Heart right ventricle (tissue), 16 donors: ENCODE results near the gene MYH7. TPM values are rescaled to one million over a fixed set of nuclear protein-coding genes. Genes with fewer than 3 reads are reported as not detected.

Source experiments
- ATAC-seq, 8 donors: fragments of 200-7000 bp; cut with Tn5 transposase; one replicate each; pipeline ENCODE4 v1.9.1; 2020; ENCODE audit warnings: mild to moderate bottlenecking in 8 of 8, moderate library complexity in 8 of 8, moderate number of reproducible peaks in 1 of 8
- DNase-seq, 2 donors: peaks; one replicate each; pipeline ENCODE4 v3.0.0-alpha.2; 2020
- H3K27ac ChIP-seq, 10 donors: fragments of 200-600 bp; sonication (generic) in 2 of 10; one replicate each; pipeline versions ENCODE4 v1.5.0 to v1.8.0; 2020 to 2022; ENCODE audit warnings: mild to moderate bottlenecking in 3 of 10
- H3K27me3 ChIP-seq, 7 donors: fragments of 200-600 bp; one replicate each; pipeline ENCODE4 v1.8.0; 2021 to 2022; ENCODE audit warnings: mild to moderate bottlenecking in 2 of 7
- H3K36me3 ChIP-seq, 9 donors: fragments of 200-600 bp; sonication (generic) in 1 of 9; one replicate each; pipeline versions ENCODE4 v1.5.0 to v1.8.0; 2020 to 2022; ENCODE audit warnings: mild to moderate bottlenecking in 2 of 9
- H3K4me1 ChIP-seq, 9 donors: fragments of 200-600 bp; sonication (generic) in 1 of 9; one replicate each; pipeline versions ENCODE4 v1.5.0 to v1.8.0; 2020 to 2022; ENCODE audit warnings: mild to moderate bottlenecking in 4 of 9
- H3K4me3 ChIP-seq, 10 donors: fragments of 200-600 bp; sonication (generic) in 2 of 10; one replicate each; pipeline versions ENCODE4 v1.5.0 to v1.8.0; 2020 to 2022; ENCODE audit warnings: mild to moderate bottlenecking in 7 of 10, moderate library complexity in 2 of 10
- H3K9me3 ChIP-seq, 11 donors: fragments of 200-600 bp in 10 of 11; sonication (generic) in 2 of 11; one replicate each; pipeline versions ENCODE4 v1.5.0 to v1.8.0; 2013 to 2022; ENCODE audit warnings: mild to moderate bottlenecking in 2 of 11, control low read depth in 1 of 11, moderate library complexity in 1 of 11
- WGBS, 2 donors: extraction: QIAGEN DNeasy Blood & Tissue Kit; methylation state at CpG; one replicate each; pipeline ENCODE4 v1.1.7; 2013; ENCODE audit warnings: inconsistent platforms in 1 of 2; 5-methylcytosine and 5-hydroxymethylcytosine counted together
- intact Hi-C, 10 donors: fragments of 100-400 bp; cut with DNase I; formaldehyde crosslinking; loops; one replicate each; pipeline versions ENCODE4 v1.11.1 to v1.14.2; 2022
- polyA plus RNA-seq, 2 donors: library from polyadenylated mRNA; stranded (reverse); fragments of 200-250 nt; gene quantifications; one replicate each; pipeline ENCODE4 v1.2.3, GENCODE V29; 2013
- total RNA-seq, 10 donors: library from RNA; stranded (reverse); fragmentation: NEBNext Ultra II Directional in 3 of 10; extraction: Animal tissue kit (Norgen Biotek cat#: 25700) in 3 of 10; gene quantifications; one replicate each; pipeline versions ENCODE4 v1.2.1 to v1.2.4, GENCODE V29; 2021 to 2023
- TF ChIP-seq, protein P1 (sequence below), 9 donors: fragments of 200-600 bp; sonication (generic) in 2 of 9; IDR thresholded peaks; one replicate each; pipeline versions ENCODE4 v1.5.0 to v1.8.0; 2021 to 2022; ENCODE audit warnings: antibody characterized with exemption in 9 of 9, mild to moderate bottlenecking in 5 of 9, moderate library complexity in 1 of 9
- donor health status: Arrhythmogenic right ventricular cardiomyopathy.
- donor health status: ischemic (EF 13 %, LVEDD 7.1; RV severe dilation, severe dysfunction).
- donor health status: healthy with polysubstance abuse.
- donor health status: DM: no; HTN: yes; CAD: no.
- donor health status: DM: no; HTN: no; CAD: no.
- donor health status: ischemic (EF 25% LVEDD 6.9; RV normal size, moderate dysfunction).
- donor health status: ischemic (EF 25% LVEDD 5.7; RV mildly dilated, moderate dysfunction).
- donor health status: healthy.
- donor health status: DM: yes; HTN: yes; CAD: no.
- donor health status: Ischemic cardiomyopathy.
- donor health status: ischemic (EF 35%, LVEDD 5.7; RV mildly dilated, moderate dysfunction).
- donor health status: nonischemic (EF 11% LVEDD 7.7; RV severe dilation, severe dysfunction).
- donor health status: DM: yes; HTN: yes; CAD: no.
- donor health status: PGD.
- donor health status: ischemic (EF 29% LVEDD 5.4; RV normal size, mild dysfunction).
- donor health status: nonischemic (EF 23%, LVEDD 6.1; RV moderate dilation, normal function).

The MYH7 gene
- total and polyA plus RNA-seq, 12 donors: 641 to 22,607 (median 18,940) TPM

DNA sequence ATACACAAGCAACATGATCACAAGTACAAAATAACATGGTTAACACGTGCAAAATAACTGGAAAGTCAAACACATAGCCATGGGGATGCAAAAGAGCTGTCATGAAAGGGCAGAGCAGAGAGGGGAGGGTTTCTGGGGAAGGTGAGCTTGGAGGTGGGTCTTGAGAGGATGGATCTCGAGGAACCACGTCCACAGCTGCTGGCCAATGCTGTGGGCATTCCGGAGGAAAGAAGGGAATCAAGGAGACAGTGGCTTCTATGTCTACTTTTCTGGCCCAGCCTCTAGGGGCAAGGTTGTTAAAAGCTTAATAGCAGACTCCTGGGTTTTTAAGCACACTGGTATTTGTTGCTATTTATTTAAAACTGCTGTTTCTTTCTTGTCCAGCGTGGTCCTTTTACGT lies 8.4 kb upstream of the MYH7 start:
- 32 to 53% methylated on average over 6 of the region's 6 CpGs for WGBS, 2 donors
- Histone ChIP-seq H3K36me3 (no peaks in the 10 kb centered on the region), H3K9me3 (no peaks in the 10 kb centered on the region), H3K4me3 (peak overlapping the region in 7 of 10 donors; percentile 12 to 46 (median 29)), H3K27ac (peak overlapping the region in 7 of 10 donors; percentile 79 to 96 (median 93)), H3K27me3 (no peaks in the 10 kb centered on the region), H3K4me1 (peaks cover 0 to 59% (median 30%) of the 10 kb centered on the region in 9 donors)
- intact Hi-C loops: loop anchor here in 3 of 10 donors (2.0 to 10.0 kb wide), 2 partner anchors 35 to 49 kb away; partner anchors contain the start of gene MYH6 (in 2 of the 3)
- peak in 3 of 8 donors; percentile 5 to 12 (median 10) for ATAC-seq
- TF ChIP-seq, protein P1, sequence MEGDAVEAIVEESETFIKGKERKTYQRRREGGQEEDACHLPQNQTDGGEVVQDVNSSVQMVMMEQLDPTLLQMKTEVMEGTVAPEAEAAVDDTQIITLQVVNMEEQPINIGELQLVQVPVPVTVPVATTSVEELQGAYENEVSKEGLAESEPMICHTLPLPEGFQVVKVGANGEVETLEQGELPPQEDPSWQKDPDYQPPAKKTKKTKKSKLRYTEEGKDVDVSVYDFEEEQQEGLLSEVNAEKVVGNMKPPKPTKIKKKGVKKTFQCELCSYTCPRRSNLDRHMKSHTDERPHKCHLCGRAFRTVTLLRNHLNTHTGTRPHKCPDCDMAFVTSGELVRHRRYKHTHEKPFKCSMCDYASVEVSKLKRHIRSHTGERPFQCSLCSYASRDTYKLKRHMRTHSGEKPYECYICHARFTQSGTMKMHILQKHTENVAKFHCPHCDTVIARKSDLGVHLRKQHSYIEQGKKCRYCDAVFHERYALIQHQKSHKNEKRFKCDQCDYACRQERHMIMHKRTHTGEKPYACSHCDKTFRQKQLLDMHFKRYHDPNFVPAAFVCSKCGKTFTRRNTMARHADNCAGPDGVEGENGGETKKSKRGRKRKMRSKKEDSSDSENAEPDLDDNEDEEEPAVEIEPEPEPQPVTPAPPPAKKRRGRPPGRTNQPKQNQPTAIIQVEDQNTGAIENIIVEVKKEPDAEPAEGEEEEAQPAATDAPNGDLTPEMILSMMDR (IDR thresholded peaks at IDR 0.05): no peak
- DNase-seq: no peak

DNA sequence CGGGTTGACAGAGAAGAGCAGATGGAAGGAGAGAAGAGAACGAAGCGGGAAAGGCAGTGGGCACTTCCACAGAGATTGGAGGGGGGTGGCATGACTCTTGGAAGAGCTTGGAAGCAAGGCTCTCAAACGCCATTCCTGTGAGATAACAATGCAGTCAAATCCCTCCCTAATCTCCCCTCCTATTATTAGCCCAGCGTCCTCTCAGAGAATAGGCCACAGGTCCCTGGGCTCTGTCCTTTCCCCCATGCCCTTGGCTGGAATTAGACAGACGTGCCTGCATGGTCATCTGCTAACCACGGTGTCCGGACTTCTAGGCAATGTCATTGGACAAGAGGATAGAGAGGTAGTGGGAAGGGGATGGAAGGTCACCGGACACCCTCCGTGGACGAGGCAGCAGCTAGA lies 8.0 kb upstream of the MYH7 start:
- WGBS, 2 donors: 37 to 48% methylated on average over 11 of the region's 11 CpGs
- Histone ChIP-seq H3K9me3 (no peaks in the 10 kb centered on the region), H3K4me1 (peaks cover 0 to 63% (median 31%) of the 10 kb centered on the region in 9 donors), H3K27me3 (no peaks in the 10 kb centered on the region), H3K36me3 (no peaks in the 10 kb centered on the region), H3K4me3 (peak overlapping the region in 7 of 10 donors; percentile 12 to 46 (median 36)), H3K27ac (peak overlapping the region in 7 of 10 donors; percentile 81 to 96 (median 93))
- DNase-seq (peak in 1 of 2 donors; percentile 74), ATAC-seq (peak; percentile 66 to 80 (median 75))
- intact Hi-C loops: loop anchor here in 3 of 10 donors (2.0 to 10.0 kb wide), 2 partner anchors 35 to 49 kb away; partner anchors contain the start of gene MYH6 (in 2 of the 3)
- TF ChIP-seq, protein P1 (IDR thresholded peaks at IDR 0.05): no peak

DNA sequence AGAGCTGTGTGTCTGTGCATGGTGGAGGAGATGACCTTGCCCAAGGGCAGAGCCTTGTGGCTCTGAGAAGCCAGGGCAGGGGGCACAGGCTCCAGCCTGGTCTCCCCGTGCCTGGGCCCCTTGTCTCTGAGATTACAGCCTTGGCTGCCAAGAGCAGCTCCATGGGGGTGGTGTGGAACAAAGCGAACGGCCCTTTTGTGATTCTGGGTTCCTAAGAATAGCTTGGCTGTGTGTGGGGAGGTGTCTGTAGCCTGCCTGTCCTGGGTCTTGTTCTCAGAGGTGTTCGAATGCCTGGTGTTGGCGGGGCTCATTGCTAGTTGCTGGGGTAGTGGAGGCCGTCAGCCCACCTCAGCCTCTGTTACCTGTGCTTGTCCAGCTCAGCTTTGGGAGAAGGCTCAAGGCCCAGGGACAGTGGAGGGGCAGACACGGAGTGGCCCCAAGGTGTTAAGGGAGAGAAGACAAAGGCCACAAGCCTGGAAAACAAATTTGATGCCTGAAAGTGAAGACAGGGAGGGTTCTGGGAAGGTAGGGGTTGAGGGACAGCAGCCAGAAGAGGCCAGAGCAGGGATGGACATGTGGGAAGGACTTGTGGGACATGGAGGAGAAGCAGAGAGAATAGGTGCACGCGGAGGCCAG lies 7.4 kb upstream of the MYH7 start:
- Histone ChIP-seq H3K36me3 (no peaks in the 10 kb centered on the region), H3K4me3 (peak overlapping the region in 7 of 10 donors; percentile 16 to 46 (median 34)), H3K27me3 (no peaks in the 10 kb centered on the region), H3K9me3 (no peaks in the 10 kb centered on the region), H3K27ac (peak overlapping the region in 7 of 10 donors; percentile 81 to 96 (median 93)), H3K4me1 (peaks cover 0 to 64% (median 31%) of the 10 kb centered on the region in 9 donors)
- WGBS, 2 donors: 40 to 48% methylated on average over 9 of the region's 9 CpGs
- ATAC-seq (peak; percentile 46 to 75 (median 66)), DNase-seq (peak; percentile 64 to 73)
- intact Hi-C loops: loop anchor here in 3 of 10 donors (2.0 to 10.0 kb wide), 2 partner anchors 34 to 48 kb away; partner anchors contain the start of gene MYH6 (in 2 of the 3)
- TF ChIP-seq, protein P1 (IDR thresholded peaks at IDR 0.05): no peak

DNA sequence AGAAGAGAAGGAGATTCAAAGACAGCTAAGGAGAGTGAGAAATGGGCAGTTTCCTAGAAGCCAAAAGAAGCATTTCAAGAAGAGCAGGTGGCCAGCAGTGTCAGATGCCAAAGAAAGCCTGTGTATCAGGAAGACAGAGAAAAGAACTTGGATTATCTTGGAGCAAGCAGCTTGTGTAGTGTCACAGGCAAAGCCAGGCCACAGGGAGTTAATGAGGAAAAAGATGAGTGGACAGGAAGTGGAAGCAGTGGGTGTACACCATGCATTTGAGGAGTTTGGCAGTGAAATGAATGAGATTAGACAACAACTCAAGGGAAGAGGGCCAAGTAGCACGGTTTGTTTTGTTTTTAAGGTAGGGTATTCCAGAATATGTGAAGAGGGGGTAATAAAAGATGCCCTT lies 5.6 kb upstream of the MYH7 start:
- H3K27me3 ChIP-seq: no peaks in the 10 kb centered on the region
- intact Hi-C loops: loop anchor here in 1 of 10 donors (10.0 kb wide), 1 partner anchor 46 kb away; no protein-coding TSS in a partner anchor
- peaks cover 0 to 76% (median 31%) of the 10 kb centered on the region in 9 donors for H3K4me1 ChIP-seq
- H3K27ac ChIP-seq: peak overlapping the region in 6 of 10 donors; percentile 81 to 96 (median 90)
- WGBS, 2 donors: 0 to 7% methylated on average over 1 of the region's 1 CpG
- TF ChIP-seq, protein P1 (IDR thresholded peaks at IDR 0.05): no peak
- no peaks in the 10 kb centered on the region for H3K36me3 ChIP-seq
- ATAC-seq (no peak), DNase-seq (peak in 1 of 2 donors; percentile 4)
- no peaks in the 10 kb centered on the region for H3K9me3 ChIP-seq
- no peak overlapping the region for H3K4me3 ChIP-seq
